Astrocyte (in vitro differentiated cells and primary cell): ENCODE data around the gene ALOX15.

Experiments used
- CTCF ChIP-seq: IDR thresholded peaks from 2 replicates; pipeline ENCODE4 v1.5.1; 2011; ENCODE audit warnings: low read depth, mild to moderate bottlenecking, inconsistent platforms, low read length, moderate library complexity; ENCODE audit not compliant: insufficient read depth
- EZH2 ChIP-seq: IDR thresholded peaks from 2 replicates; pipeline ENCODE4 v1.6.1; 2012; ENCODE audit warnings: mild to moderate bottlenecking, low read length, inconsistent platforms; ENCODE audit not compliant: insufficient read depth

- TF ChIP-seq CTCF, result no peak
- peak; percentile 33 for TF ChIP-seq EZH2
These were observed 56.4 kb downstream of the ALOX15 start for GRCh38 chr17:4584917-4585637.
